BE2C (cell line): Measurements from ENCODE around the gene HCST.

Experiments
- DNase-seq: peaks from one replicate; pipeline ENCODE4 v3.0.0-alpha.2; 2020
- H3K27me3 ChIP-seq: fragments of 250-450 bp; sonication (Bioruptor Pico); 2 replicates; pipeline ENCODE4 v1.5.1; 2020; ENCODE audit warnings: mild to moderate bottlenecking
- H3K36me3 ChIP-seq: fragments of 250-450 bp; sonication (Bioruptor Pico); 2 replicates; pipeline ENCODE4 v1.5.1; 2020; ENCODE audit warnings: mild to moderate bottlenecking
- H3K4me1 ChIP-seq: fragments of 250-450 bp; sonication (Bioruptor Pico); 2 replicates; pipeline ENCODE4 v1.5.1; 2020
- H3K4me3 ChIP-seq: 2 replicates; pipeline ENCODE4 v1.5.1; 2011; ENCODE audit warnings: low read depth, low read length
- H3K9me3 ChIP-seq: fragments of 250-450 bp; sonication (Bioruptor Pico); 2 replicates; pipeline ENCODE4 v1.5.1; 2020
- CTCF ChIP-seq: IDR thresholded peaks from 2 replicates; pipeline ENCODE4 v1.5.1; 2012; ENCODE audit warnings: mild to moderate bottlenecking, low read depth, low read length

The HCST gene

DNA sequence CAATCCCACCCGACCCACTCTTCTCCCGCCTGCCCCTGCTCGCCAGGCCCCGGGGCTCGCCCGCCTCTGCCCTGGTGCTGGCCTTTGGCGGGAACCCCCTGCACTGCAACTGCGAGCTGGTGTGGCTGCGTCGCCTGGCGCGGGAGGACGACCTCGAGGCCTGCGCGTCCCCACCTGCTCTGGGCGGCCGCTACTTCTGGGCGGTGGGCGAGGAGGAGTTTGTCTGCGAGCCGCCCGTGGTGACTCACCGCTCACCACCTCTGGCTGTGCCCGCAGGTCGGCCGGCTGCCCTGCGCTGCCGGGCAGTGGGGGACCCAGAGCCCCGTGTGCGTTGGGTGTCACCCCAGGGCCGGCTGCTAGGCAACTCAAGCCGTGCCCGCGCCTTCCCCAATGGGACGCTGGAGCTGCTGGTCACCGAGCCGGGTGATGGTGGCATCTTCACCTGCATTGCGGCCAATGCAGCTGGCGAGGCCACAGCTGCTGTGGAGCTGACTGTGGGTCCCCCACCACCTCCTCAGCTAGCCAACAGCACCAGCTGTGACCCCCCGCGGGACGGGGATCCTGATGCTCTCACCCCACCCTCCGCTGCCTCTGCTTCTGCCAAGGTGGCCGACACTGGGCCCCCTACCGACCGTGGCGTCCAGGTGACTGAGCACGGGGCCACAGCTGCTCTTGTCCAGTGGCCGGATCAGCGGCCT lies 37.9 kb downstream of the HCST start:
- Histone ChIP-seq H3K36me3 (no peaks in the 10 kb centered on the region; the same call in 1 of the 2 replicates), H3K9me3 (no peaks in the 10 kb centered on the region), H3K4me3 (no peak overlapping the region), H3K4me1 (no peaks in the 10 kb centered on the region), H3K27me3 (no peaks in the 10 kb centered on the region)
- no peak for TF ChIP-seq CTCF
- DNase-seq: no peak

DNA sequence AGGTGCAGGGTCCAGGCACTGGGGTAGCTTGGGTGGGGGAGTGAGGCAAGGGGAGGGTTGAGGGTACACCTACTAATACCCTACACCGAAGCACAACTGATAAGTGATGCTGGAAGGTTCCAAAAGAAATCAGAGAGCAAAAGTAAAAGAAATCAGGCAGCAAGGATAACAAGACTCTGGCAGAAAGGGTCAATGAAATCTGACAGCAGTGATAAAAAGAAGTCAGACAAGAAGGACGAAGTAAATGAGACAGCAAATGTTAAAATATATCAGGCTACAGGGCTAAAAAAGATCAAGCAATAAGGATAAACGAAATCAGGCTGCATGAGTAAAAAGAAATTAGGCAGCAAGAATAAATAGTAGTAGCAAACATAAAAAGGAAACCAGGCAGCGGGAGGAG lies 38.5 kb downstream of the HCST start:
- Histone ChIP-seq H3K36me3 (no peaks in the 10 kb centered on the region; the same call in 1 of the 2 replicates), H3K27me3 (no peaks in the 10 kb centered on the region), H3K4me1 (no peaks in the 10 kb centered on the region), H3K9me3 (no peaks in the 10 kb centered on the region), H3K4me3 (no peak overlapping the region)
- DNase-seq: no peak
- TF ChIP-seq CTCF: no peak

GRCh38 chr19:35942235-35942634 lies 39.9 kb downstream of the HCST start:
- Histone ChIP-seq H3K4me1 (no peaks in the 10 kb centered on the region), H3K9me3 (no peaks in the 10 kb centered on the region), H3K36me3 (no peaks in the 10 kb centered on the region; the same call in 1 of the 2 replicates), H3K4me3 (no peak overlapping the region), H3K27me3 (no peaks in the 10 kb centered on the region)
- no peak for TF ChIP-seq CTCF
- no peak for DNase-seq

DNA sequence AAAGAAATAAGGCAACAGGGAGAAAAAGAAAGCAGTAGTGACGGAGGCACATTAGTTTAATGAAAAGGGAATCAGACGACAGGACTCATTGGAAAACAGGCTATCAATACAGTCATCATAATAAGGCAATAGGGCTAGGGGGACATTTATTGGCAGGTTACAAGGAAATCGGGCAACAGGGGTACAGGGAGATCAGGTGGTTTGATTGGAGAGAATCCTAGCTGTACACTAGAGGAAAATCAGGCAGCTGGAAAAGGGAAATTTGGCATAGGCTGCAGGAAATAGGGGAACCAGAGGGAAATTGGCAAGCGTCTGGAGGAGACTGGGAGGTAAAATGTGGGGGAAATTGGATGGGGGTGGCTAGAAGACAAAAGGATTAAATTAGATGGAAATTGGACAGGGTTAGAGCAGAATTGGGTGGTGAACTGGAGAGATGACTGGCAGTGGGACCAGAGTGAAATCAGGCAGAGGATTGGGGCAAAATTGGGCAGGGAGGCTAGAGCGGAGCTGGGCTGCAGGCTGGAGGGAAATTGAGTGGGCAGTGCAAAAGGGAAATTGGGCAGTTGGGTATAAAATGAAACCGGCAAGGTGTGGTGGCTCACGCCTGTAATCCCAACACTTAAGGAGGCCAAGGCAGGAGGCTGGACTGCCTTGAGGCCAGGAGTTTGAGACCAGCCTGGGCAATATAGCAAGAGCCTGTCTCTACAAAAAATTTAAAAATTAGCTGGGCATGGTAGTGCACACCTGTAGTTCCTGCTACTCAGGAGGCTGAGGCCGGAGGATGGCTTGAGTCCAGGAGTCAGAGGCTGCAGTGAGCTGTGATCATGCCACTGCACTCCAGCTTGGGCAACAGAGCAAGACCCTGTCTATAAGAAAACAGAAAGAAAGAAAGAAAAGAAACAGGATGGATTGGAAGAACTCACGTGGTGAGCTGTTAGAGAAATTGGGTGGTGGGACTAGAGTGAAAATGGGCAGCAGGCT lies 41.3 kb downstream of the HCST start:
- no peak for DNase-seq

GRCh38 chr19:35944556-35944955 lies 42.2 kb downstream of the HCST start:
- H3K9me3 ChIP-seq: no peaks in the 10 kb centered on the region
- no peaks in the 10 kb centered on the region for H3K27me3 ChIP-seq
- H3K36me3 ChIP-seq: no peaks in the 10 kb centered on the region; the same call in 1 of the 2 replicates
- no peak for DNase-seq
- H3K4me3 ChIP-seq: no peak overlapping the region
- TF ChIP-seq CTCF: no peak
- H3K4me1 ChIP-seq: no peaks in the 10 kb centered on the region

More for the DNA sequence above, 41.3 kb downstream of the HCST start:
- no peaks in the 10 kb centered on the region for H3K9me3 ChIP-seq
- H3K4me1 ChIP-seq: no peaks in the 10 kb centered on the region
- H3K27me3 ChIP-seq: no peaks in the 10 kb centered on the region
- no peak overlapping the region for H3K4me3 ChIP-seq
- H3K36me3 ChIP-seq: no peaks in the 10 kb centered on the region; the same call in 1 of the 2 replicates
- no peak for TF ChIP-seq CTCF
